Lower lobe of right lung (tissue), 2 donors: Measurements from ENCODE around the gene CDH22. TPM values are rescaled to one million over a fixed set of nuclear protein-coding genes. Genes with fewer than 3 reads are reported as not detected.

Experiments used
- ATAC-seq, 2 donors: fragments of 200-7000 bp; cut with Tn5 transposase; one replicate each; pipeline ENCODE4 v1.9.1; 2020 to 2022; ENCODE audit warnings: mild to moderate bottlenecking in 2 of 2, moderate library complexity in 2 of 2
- DNase-seq: peaks from one replicate; pipeline ENCODE4 v3.0.0-alpha.2; 2020
- H3K27ac ChIP-seq: fragments of 200-600 bp; one replicate; pipeline ENCODE4 v1.8.0; 2022
- H3K27me3 ChIP-seq: fragments of 200-600 bp; one replicate; pipeline ENCODE4 v1.8.0; 2022; ENCODE audit warnings: low read depth
- H3K36me3 ChIP-seq: fragments of 200-600 bp; one replicate; pipeline ENCODE4 v1.8.0; 2022; ENCODE audit warnings: mild to moderate bottlenecking
- H3K4me1 ChIP-seq: fragments of 200-600 bp; one replicate; pipeline ENCODE4 v1.8.0; 2022
- H3K4me3 ChIP-seq: fragments of 200-600 bp; one replicate; pipeline ENCODE4 v1.8.0; 2022; ENCODE audit warnings: mild to moderate bottlenecking
- H3K9me3 ChIP-seq: fragments of 200-600 bp; one replicate; pipeline ENCODE4 v1.8.0; 2022
- CTCF ChIP-seq: fragments of 200-600 bp; IDR thresholded peaks from one replicate; pipeline ENCODE4 v1.8.0; 2022; ENCODE audit warnings: antibody characterized with exemption, mild to moderate bottlenecking
- intact Hi-C: fragments of 100-400 bp; cut with DNase I; formaldehyde crosslinking; loops from one replicate; pipeline ENCODE4 v1.11.0; 2022
- total RNA-seq: library from RNA; stranded (reverse); fragmentation: NEBNext Ultra II Directional; extraction: Animal tissue kit (Norgen Biotek cat#: 25700); gene quantifications from one replicate; pipeline ENCODE4 v1.2.1, GENCODE V29; 2021
- donor health status: DM: no; HTN: yes; CAD: no; lungs with severe emphysema.

CDH22 gene
- total RNA-seq, 1 donor from 2014 or later = 0.35 TPM

GRCh38 chr20:46350986-46351267 lies 42.6 kb upstream of the CDH22 start:
- intact Hi-C loops = no loop called here
- peaks cover 46% of the 10 kb centered on the region for H3K36me3 ChIP-seq

GRCh38 chr20:46350201-46350985 lies 42.1 kb upstream of the CDH22 start:
- H3K27ac ChIP-seq = no peak overlapping the region

More at GRCh38 chr20:46350986-46351267, 42.6 kb upstream of the CDH22 start:
- TF ChIP-seq CTCF = no peak
- H3K27ac ChIP-seq = no peak overlapping the region
- no peaks in the 10 kb centered on the region for H3K27me3 ChIP-seq
- peaks cover under 1% of the 10 kb centered on the region for H3K4me1 ChIP-seq
- ATAC-seq = no peak
- H3K9me3 ChIP-seq = no peaks in the 10 kb centered on the region
- no peak for DNase-seq
- no peak overlapping the region for H3K4me3 ChIP-seq

GRCh38 chr20:46349742-46350056 lies 41.4 kb upstream of the CDH22 start:
- Histone ChIP-seq H3K9me3 (no peaks in the 10 kb centered on the region), H3K27ac (no peak overlapping the region), H3K4me3 (no peak overlapping the region), H3K27me3 (no peaks in the 10 kb centered on the region), H3K4me1 (no peaks in the 10 kb centered on the region), H3K36me3 (peaks cover 36% of the 10 kb centered on the region)
- TF ChIP-seq CTCF = no peak
- intact Hi-C loops = no loop called here
- ATAC-seq (no peak), DNase-seq (no peak)

More at GRCh38 chr20:46350201-46350985, 42.1 kb upstream of the CDH22 start:
- ATAC-seq = no peak
- H3K4me1 ChIP-seq = no peaks in the 10 kb centered on the region
- no peaks in the 10 kb centered on the region for H3K27me3 ChIP-seq
- H3K4me3 ChIP-seq = no peak overlapping the region
- intact Hi-C loops = no loop called here
- H3K36me3 ChIP-seq = peaks cover 41% of the 10 kb centered on the region
- no peak for TF ChIP-seq CTCF
- H3K9me3 ChIP-seq = no peaks in the 10 kb centered on the region
- DNase-seq = no peak

- no peak overlapping the region for H3K27ac ChIP-seq
- H3K4me1 ChIP-seq = no peaks in the 10 kb centered on the region
- peak; percentile 60 to 64 for ATAC-seq
- peak; percentile 66 for TF ChIP-seq CTCF
- no peak overlapping the region for H3K4me3 ChIP-seq
- H3K9me3 ChIP-seq = no peaks in the 10 kb centered on the region
- peaks cover 31% of the 10 kb centered on the region for H3K36me3 ChIP-seq
- no peaks in the 10 kb centered on the region for H3K27me3 ChIP-seq
- DNase-seq = peak; percentile 67
- intact Hi-C loops = no loop called here
These were observed 40.9 kb upstream of the CDH22 start for GRCh38 chr20:46349035-46349741.

GRCh38 chr20:46347841-46348803 lies 39.8 kb upstream of the CDH22 start:
- Histone ChIP-seq H3K4me1 (peaks cover 6% of the 10 kb centered on the region), H3K4me3 (no peak overlapping the region), H3K27me3 (peaks cover 2% of the 10 kb centered on the region), H3K27ac (no peak overlapping the region), H3K9me3 (no peaks in the 10 kb centered on the region), H3K36me3 (peaks cover 31% of the 10 kb centered on the region)
- ATAC-seq (no peak), DNase-seq (no peak)
- intact Hi-C loops = no loop called here
- no peak for TF ChIP-seq CTCF
